IMR-90 (cell line): ENCODE measurements around the gene COTL1. TPM values are rescaled to one million over a fixed set of nuclear protein-coding genes. Genes with fewer than 3 reads are reported as not detected.

ENCODE experiments used
- ATAC-seq: fragments of 200-7000 bp; cut with Tn5 transposase; 2 replicates; pipeline ENCODE4 v1.9.1; 2020; ENCODE audit warnings: low read depth, mild to moderate bottlenecking, moderate library complexity
- BruUV-seq: library from RNA; stranded (reverse); fragments of 400-500 nt; replicated peaks from 2 replicates; lab custom pipeline; 2021; lab: Mats Ljungman, UMichigan
- CTCF ChIA-PET: fragments of 300-600 bp; formaldehyde crosslinking; extraction: SDS; loops from one replicate; lab custom pipeline; 2021; ENCODE audit warnings: antibody characterized with exemption; lab: Yijun Ruan, JAX
- POLR2A ChIA-PET: fragments of 300-600 bp; sonication (Branson Sonifier 250); formaldehyde crosslinking; loops from one replicate; lab custom pipeline; 2022; ENCODE audit warnings: antibody characterized with exemption; ENCODE audit not compliant: unreplicated experiment; lab: Charles Lee
- DNase-seq: peaks from one replicate; pipeline ENCODE4 v3.0.0; 2013
- H2AFZ ChIP-seq: replicated peaks from 2 replicates; pipeline ENCODE3; 2013; ENCODE audit warnings: low read length, mild to moderate bottlenecking; ENCODE audit not compliant: poor library complexity
- H2AK5ac ChIP-seq: 2 replicates; pipeline ENCODE4 v1.6.1; 2013; ENCODE audit warnings: low read depth, low read length, inconsistent platforms
- H2AK9ac ChIP-seq: replicated peaks from 2 replicates; pipeline ENCODE3; 2013; ENCODE audit warnings: mild to moderate bottlenecking, low read depth, low read length, moderate library complexity; ENCODE audit not compliant: poor library complexity
- H2BK120ac ChIP-seq: 2 replicates; pipeline ENCODE4 v1.6.1; 2013; ENCODE audit warnings: low read depth, low read length, inconsistent platforms
- H2BK15ac ChIP-seq: 3 replicates; pipeline ENCODE4 v1.6.1; 2013; ENCODE audit warnings: low read depth, low read length, inconsistent platforms
- H2BK20ac ChIP-seq: 2 replicates; pipeline ENCODE4 v1.6.1; 2013; ENCODE audit warnings: low read depth, mild to moderate bottlenecking, inconsistent platforms, low read length, moderate library complexity
- H2BK5ac ChIP-seq: 2 replicates; pipeline ENCODE4 v1.6.1; 2013; ENCODE audit warnings: mild to moderate bottlenecking, low read depth, low read length, inconsistent platforms; ENCODE audit not compliant: poor library complexity, severe bottlenecking
- H3K14ac ChIP-seq: replicated peaks from 2 replicates; pipeline ENCODE4 v1.6.1; 2013; ENCODE audit warnings: low read depth, low read length, inconsistent platforms
- H3K18ac ChIP-seq: 2 replicates; pipeline ENCODE4 v1.6.1; 2013; ENCODE audit warnings: low read depth, low read length, control low read depth
- H3K23ac ChIP-seq: 2 replicates; pipeline ENCODE4 v1.6.1; 2013; ENCODE audit warnings: low read depth, low read length, inconsistent platforms
- H3K27ac ChIP-seq: 2 replicates; pipeline ENCODE4 v1.5.1; 2013; ENCODE audit warnings: mild to moderate bottlenecking, control low read depth, low read length; ENCODE audit not compliant: insufficient read depth
- H3K27me3 ChIP-seq: 2 replicates; pipeline ENCODE4 v1.6.1; 2013; ENCODE audit warnings: low read length; ENCODE audit not compliant: control insufficient read depth, insufficient read depth
- H3K36me3 ChIP-seq: 2 replicates; pipeline ENCODE4 v1.6.1; 2013; ENCODE audit warnings: low read length, mixed read lengths; ENCODE audit not compliant: control insufficient read depth, insufficient read depth
- H3K4ac ChIP-seq: 2 replicates; pipeline ENCODE4 v1.6.1; 2013; ENCODE audit warnings: low read depth, low read length, inconsistent platforms
- H3K4me1 ChIP-seq: 2 replicates; pipeline ENCODE4 v1.6.1; 2013; ENCODE audit warnings: low read length, mixed read lengths; ENCODE audit not compliant: control insufficient read depth, insufficient read depth
- H3K4me2 ChIP-seq: 2 replicates; pipeline ENCODE4 v1.6.1; 2013; ENCODE audit warnings: low read depth, mild to moderate bottlenecking, control low read depth, low read length, moderate library complexity
- H3K4me3 ChIP-seq: 2 replicates; pipeline ENCODE4 v1.5.1; 2013; ENCODE audit warnings: low read depth, mild to moderate bottlenecking, control low read depth, low read length, moderate library complexity; ENCODE audit not compliant: insufficient read depth
- H3K56ac ChIP-seq: 2 replicates; pipeline ENCODE4 v1.6.1; 2013; ENCODE audit warnings: low read length, inconsistent platforms; ENCODE audit not compliant: insufficient read depth; ENCODE audit errors: extremely low read depth
- H3K79me1 ChIP-seq, 2 experiments: 2 replicates each; pipeline ENCODE4 v1.6.1; 2013; ENCODE audit warnings: low read length in 2 of 2, inconsistent platforms in 1 of 2, low read depth in 1 of 2
- H3K9ac ChIP-seq: 2 replicates; pipeline ENCODE4 v1.6.1; 2013; ENCODE audit warnings: low read depth, low read length, control low read depth
- H3K9me1 ChIP-seq: 2 replicates; pipeline ENCODE4 v1.6.1; 2013; ENCODE audit warnings: low read length, inconsistent platforms; ENCODE audit not compliant: insufficient read depth
- H3K9me3 ChIP-seq: 2 replicates; pipeline ENCODE4 v1.6.1; 2013; ENCODE audit warnings: low read length; ENCODE audit not compliant: control insufficient read depth, insufficient read depth
- H4K20me1 ChIP-seq: 2 replicates; pipeline ENCODE4 v1.6.1; 2013; ENCODE audit warnings: low read length, inconsistent platforms; ENCODE audit not compliant: insufficient read depth
- H4K5ac ChIP-seq: 2 replicates; pipeline ENCODE4 v1.6.1; 2013; ENCODE audit warnings: mild to moderate bottlenecking, low read depth, low read length, control low read depth
- H4K8ac ChIP-seq, 2 experiments: 2 replicates each; pipeline ENCODE4 v1.6.1; 2013; ENCODE audit warnings: low read depth in 2 of 2, low read length in 2 of 2, control low read depth in 1 of 2, inconsistent platforms in 1 of 2
- H4K91ac ChIP-seq: 2 replicates; pipeline ENCODE4 v1.6.1; 2013; ENCODE audit warnings: low read depth, low read length, inconsistent platforms; ENCODE audit not compliant: insufficient read depth
- BHLHE40 ChIP-seq: fragments of 150-350 bp; IDR thresholded peaks from 2 replicates; pipeline ENCODE4 v1.6.1; 2016; ENCODE audit warnings: mild to moderate bottlenecking, low read depth, low read length
- CEBPB ChIP-seq: IDR thresholded peaks from 2 replicates; pipeline ENCODE4 v1.6.1; 2012; ENCODE audit warnings: low read depth, low read length, improper control_type of control experiment
- CHD1 ChIP-seq: IDR thresholded peaks from 2 replicates; pipeline ENCODE4 v1.6.1; 2012; ENCODE audit warnings: low read depth, low read length, improper control_type of control experiment
- FOS ChIP-seq: fragments of 150-350 bp; IDR thresholded peaks from 2 replicates; pipeline ENCODE4 v1.6.1; 2016; ENCODE audit warnings: low read depth, low read length
- MAFK ChIP-seq: IDR thresholded peaks from 2 replicates; pipeline ENCODE4 v1.6.1; 2012; ENCODE audit warnings: low read depth, low read length, improper control_type of control experiment
- MAZ ChIP-seq: IDR thresholded peaks from 2 replicates; pipeline ENCODE4 v1.6.1; 2012; ENCODE audit warnings: low read depth, mild to moderate bottlenecking, low read length, improper control_type of control experiment, moderate library complexity, borderline replicate concordance
- MXI1 ChIP-seq: IDR thresholded peaks from 2 replicates; pipeline ENCODE4 v1.6.1; 2012; ENCODE audit warnings: low read depth, mild to moderate bottlenecking, low read length, moderate library complexity, borderline replicate concordance
- NFE2L2 ChIP-seq: fragments of 150-350 bp; IDR thresholded peaks from 2 replicates; pipeline ENCODE4 v1.6.1; 2016; ENCODE audit warnings: low read depth, mild to moderate bottlenecking, low read length
- POLR2A ChIP-seq: IDR thresholded peaks from 2 replicates; pipeline ENCODE4 v1.6.1; 2012; ENCODE audit warnings: mild to moderate bottlenecking, low read depth, low read length
- RAD21 ChIP-seq: IDR thresholded peaks from 2 replicates; pipeline ENCODE4 v1.6.1; 2012; ENCODE audit warnings: low read length, improper control_type of control experiment
- RCOR1 ChIP-seq: IDR thresholded peaks from 2 replicates; pipeline ENCODE4 v1.6.1; 2012; ENCODE audit warnings: mild to moderate bottlenecking, low read length, improper control_type of control experiment; ENCODE audit not compliant: insufficient replicate concordance
- RFX5 ChIP-seq: IDR thresholded peaks from 2 replicates; pipeline ENCODE4 v1.8.0; 2012; ENCODE audit warnings: low read depth, mild to moderate bottlenecking, low read length, moderate library complexity
- SMC3 ChIP-seq: fragments of 150-350 bp; IDR thresholded peaks from 2 replicates; pipeline ENCODE4 v1.6.1; 2016; ENCODE audit warnings: low read depth, mild to moderate bottlenecking, antibody characterized with exemption, low read length, moderate library complexity
- WGBS, 2 experiments: methylation state at CpG; one replicate each; pipeline versions ENCODE4 v1.1.5 to v1.1.7; 2013; ENCODE audit warnings: missing lambda C conversion rate in 2 of 2; ENCODE audit not compliant: insufficient read length in 1 of 2; ENCODE audit errors: extremely low coverage in 2 of 2; 5-methylcytosine and 5-hydroxymethylcytosine counted together
- dilution Hi-C: fragments of 300-500 bp; cut with HindIII; formaldehyde crosslinking; loops from one replicate; pipeline ENCODE4 v1.14.3; 2018; ENCODE audit warnings: low sequenced_read_pairs; ENCODE audit not compliant: unreplicated experiment
- in situ Hi-C: fragments of 300-500 bp; cut with MboI; formaldehyde crosslinking; loops from 3 replicates; pipeline ENCODE4 v1.14.3; 2019; ENCODE audit warnings: low sequenced_read_pairs, inconsistent platforms, mixed read lengths
- intact Hi-C: fragments of 100-400 bp; cut with micrococcal nuclease; formaldehyde crosslinking; loops from 2 replicates; pipeline ENCODE4 v1.10.0; 2022
- polyA plus RNA-seq, 3 experiments: library from polyadenylated mRNA; depleted of rRNA; stranded (reverse); fragments of >200 nt; gene quantifications; 2 replicates each; pipeline ENCODE4 v1.2.3, GENCODE V29; 2012; ENCODE audit warnings: low replicate concordance in 1 of 3
- total RNA-seq: library from RNA; depleted of rRNA; stranded (reverse); fragments of >200 nt; gene quantifications from 2 replicates; pipeline ENCODE4 v1.2.3, GENCODE V29; 2012
- TF ChIP-seq, protein P1 (sequence below): fragments of 150-350 bp; IDR thresholded peaks from 2 replicates; pipeline ENCODE4 v1.6.1; 2016; ENCODE audit warnings: low read depth, mild to moderate bottlenecking, low read length, moderate library complexity, borderline replicate concordance
- TF ChIP-seq, protein P2 (sequence below): fragments of 150-350 bp; IDR thresholded peaks from 2 replicates; pipeline ENCODE4 v1.6.1; 2017; ENCODE audit warnings: mild to moderate bottlenecking, antibody characterized with exemption, low read length, low read depth
- TF ChIP-seq, protein P3 (sequence below): conservative IDR thresholded peaks from 2 replicates; pipeline ENCODE4 v1.5.1; 2012; ENCODE audit warnings: mild to moderate bottlenecking, low read depth, low read length, improper control_type of control experiment

COTL1 gene
- total and polyA plus RNA-seq, 2 of the 4 experiments (the other 2 are of a cell fraction) = 144 to 258 TPM

- Histone ChIP-seq H3K23ac (no peak overlapping the region), H3K9me3 (no peaks in the 10 kb centered on the region), H4K20me1 (no peaks in the 10 kb centered on the region), H2AFZ (no peak overlapping the region), H2BK120ac (no peak overlapping the region), H3K56ac (no peak overlapping the region), H3K27ac (no peak overlapping the region), H4K91ac (no peak overlapping the region), H3K9me1 (peaks cover 16% of the 10 kb centered on the region), H2BK5ac (no peak overlapping the region), H3K4me3 (no peak overlapping the region), H3K9ac (no peak overlapping the region), H2AK5ac (peak overlapping the region; percentile 43; the same call in 1 of the 2 replicates), H3K4me2 (no peak overlapping the region), H2AK9ac (no peak overlapping the region), H2BK20ac (no peak overlapping the region; the same call in 1 of the 2 replicates), H2BK15ac (no peak overlapping the region), H3K4me1 (peaks cover 20% of the 10 kb centered on the region), H3K79me1 (peaks cover 0 to 17% of the 10 kb centered on the region in 2 experiments; a peak in 2 of 4 replicates), H4K8ac (no peak overlapping the region), H4K5ac (no peak overlapping the region), H3K27me3 (no peaks in the 10 kb centered on the region), H3K14ac (no peak overlapping the region), H3K4ac (no peak overlapping the region; the same call in 1 of the 2 replicates), H3K18ac (no peak overlapping the region), H3K36me3 (no peaks in the 10 kb centered on the region)
- ATAC-seq (no peak), DNase-seq (no peak)
- dilution Hi-C loops (no loop called here), in situ Hi-C loops (loop anchor here (25.0 kb wide), 2 partner anchors 324 to 351 kb away; partner anchors contain the start of gene WFDC1), intact Hi-C loops (no loop called here)
- 96% methylated on average over 4 of the region's 8 CpGs; no CpG with 5 or more reads in 1 of the 2 experiments for WGBS, 2 experiments
- ChIA-PET CTCF (interaction anchor here (1.2 to 1.6 kb wide), 2 partner anchors 88 to 132 kb away, joined by 3 read pairs; no protein-coding TSS in a partner anchor), POLR2A (no interaction called here)
- TF ChIP-seq CHD1 (no peak), RFX5 (no peak), MAZ (no peak), MAFK (no peak), RAD21 (no peak), FOS (no peak), SMC3 (no peak), CEBPB (no peak), POLR2A (no peak), MXI1 (no peak), RCOR1 (no peak), BHLHE40 (no peak), NFE2L2 (no peak)
- TF ChIP-seq, protein P1, sequence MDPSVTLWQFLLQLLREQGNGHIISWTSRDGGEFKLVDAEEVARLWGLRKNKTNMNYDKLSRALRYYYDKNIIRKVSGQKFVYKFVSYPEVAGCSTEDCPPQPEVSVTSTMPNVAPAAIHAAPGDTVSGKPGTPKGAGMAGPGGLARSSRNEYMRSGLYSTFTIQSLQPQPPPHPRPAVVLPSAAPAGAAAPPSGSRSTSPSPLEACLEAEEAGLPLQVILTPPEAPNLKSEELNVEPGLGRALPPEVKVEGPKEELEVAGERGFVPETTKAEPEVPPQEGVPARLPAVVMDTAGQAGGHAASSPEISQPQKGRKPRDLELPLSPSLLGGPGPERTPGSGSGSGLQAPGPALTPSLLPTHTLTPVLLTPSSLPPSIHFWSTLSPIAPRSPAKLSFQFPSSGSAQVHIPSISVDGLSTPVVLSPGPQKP = no peak
- TF ChIP-seq, protein P2, sequence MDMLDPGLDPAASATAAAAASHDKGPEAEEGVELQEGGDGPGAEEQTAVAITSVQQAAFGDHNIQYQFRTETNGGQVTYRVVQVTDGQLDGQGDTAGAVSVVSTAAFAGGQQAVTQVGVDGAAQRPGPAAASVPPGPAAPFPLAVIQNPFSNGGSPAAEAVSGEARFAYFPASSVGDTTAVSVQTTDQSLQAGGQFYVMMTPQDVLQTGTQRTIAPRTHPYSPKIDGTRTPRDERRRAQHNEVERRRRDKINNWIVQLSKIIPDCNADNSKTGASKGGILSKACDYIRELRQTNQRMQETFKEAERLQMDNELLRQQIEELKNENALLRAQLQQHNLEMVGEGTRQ = no peak
- TF ChIP-seq, protein P3, sequence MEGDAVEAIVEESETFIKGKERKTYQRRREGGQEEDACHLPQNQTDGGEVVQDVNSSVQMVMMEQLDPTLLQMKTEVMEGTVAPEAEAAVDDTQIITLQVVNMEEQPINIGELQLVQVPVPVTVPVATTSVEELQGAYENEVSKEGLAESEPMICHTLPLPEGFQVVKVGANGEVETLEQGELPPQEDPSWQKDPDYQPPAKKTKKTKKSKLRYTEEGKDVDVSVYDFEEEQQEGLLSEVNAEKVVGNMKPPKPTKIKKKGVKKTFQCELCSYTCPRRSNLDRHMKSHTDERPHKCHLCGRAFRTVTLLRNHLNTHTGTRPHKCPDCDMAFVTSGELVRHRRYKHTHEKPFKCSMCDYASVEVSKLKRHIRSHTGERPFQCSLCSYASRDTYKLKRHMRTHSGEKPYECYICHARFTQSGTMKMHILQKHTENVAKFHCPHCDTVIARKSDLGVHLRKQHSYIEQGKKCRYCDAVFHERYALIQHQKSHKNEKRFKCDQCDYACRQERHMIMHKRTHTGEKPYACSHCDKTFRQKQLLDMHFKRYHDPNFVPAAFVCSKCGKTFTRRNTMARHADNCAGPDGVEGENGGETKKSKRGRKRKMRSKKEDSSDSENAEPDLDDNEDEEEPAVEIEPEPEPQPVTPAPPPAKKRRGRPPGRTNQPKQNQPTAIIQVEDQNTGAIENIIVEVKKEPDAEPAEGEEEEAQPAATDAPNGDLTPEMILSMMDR = no peak
- BruUV-seq = no TSS peak
These were observed 20.4 kb upstream of the COTL1 start for GRCh38 chr16:84638231-84638806.
